Measurements from ENCODE around the gene DAB2IP. TPM values are rescaled to one million over a fixed set of nuclear protein-coding genes. Genes with fewer than 3 reads are reported as not detected.

DAB2IP gene
- total and polyA plus RNA-seq, 2 donors (not counting 1 experiment from before 2014, with no cell fraction given), result 14.6 to 16.5 TPM

- Histone ChIP-seq H3K4me1 (ENCODE audit: control insufficient read depth, extremely low read depth, insufficient read depth, low read length) (no peaks in the 10 kb centered on the region), H3K4me2 (ENCODE audit: extremely low read depth, insufficient read depth, low read length) (no peak overlapping the region), H3K79me2 (ENCODE audit: control insufficient read depth, insufficient read depth, low read length) (no peaks in the 10 kb centered on the region), H3K36me3 (ENCODE audit: control insufficient read depth, insufficient read depth, low read length) (no peaks in the 10 kb centered on the region), H3K4me3 (replicated peaks in 1 of 4; ENCODE audit: control extremely low read depth in 1 of 4, insufficient read depth in 1 of 4, low read depth in 3 of 4, low read length in 4 of 4) (no peak overlapping the region), H3K9me3 (ENCODE audit: control insufficient read depth, insufficient read depth, low read depth, low read length) (no peaks in the 10 kb centered on the region), H2AFZ (ENCODE audit: low read length) (no peak overlapping the region), H4K20me1 (ENCODE audit: control insufficient read depth, extremely low read depth, insufficient read depth, low read length) (no peaks in the 10 kb centered on the region), H3K27ac (ENCODE audit: insufficient read depth, low read length) (no peak overlapping the region), H3K27me3 (ENCODE audit: control insufficient read depth, insufficient read depth, low read length) (no peaks in the 10 kb centered on the region), H3K9ac (ENCODE audit: insufficient read depth, low read length) (no peak overlapping the region)
- TF ChIP-seq CTCF (conservative IDR thresholded peaks at IDR 0.05 in 1 of 2, IDR thresholded peaks at IDR 0.05 in 1 of 2; ENCODE audit: low read depth in 1 of 2, low read length in 2 of 2) (no peak), EZH2 (IDR thresholded peaks at IDR 0.05; ENCODE audit: low read length, missing control alignments) (no peak)
- no peak for DNase-seq (ENCODE audit: low read depth in 2 of 2)
Observed at GRCh38 chr9:121631115-121631514, 20.3 kb upstream of the DAB2IP start.

- no peaks in the 10 kb centered on the region for H3K79me2 ChIP-seq (ENCODE audit: control insufficient read depth, insufficient read depth, low read length)
- H3K4me3 ChIP-seq (replicated peaks in 1 of 4; ENCODE audit: control extremely low read depth in 1 of 4, insufficient read depth in 1 of 4, low read depth in 3 of 4, low read length in 4 of 4), result no peak overlapping the region
- no peak overlapping the region for H3K4me2 ChIP-seq (ENCODE audit: extremely low read depth, insufficient read depth, low read length)
- no peaks in the 10 kb centered on the region for H3K36me3 ChIP-seq (ENCODE audit: control insufficient read depth, insufficient read depth, low read length)
- H3K27ac ChIP-seq (ENCODE audit: insufficient read depth, low read length), result no peak overlapping the region
- peaks cover 4% of the 10 kb centered on the region for H3K4me1 ChIP-seq (ENCODE audit: control insufficient read depth, extremely low read depth, insufficient read depth, low read length)
- H3K27me3 ChIP-seq (ENCODE audit: control insufficient read depth, insufficient read depth, low read length), result no peaks in the 10 kb centered on the region
- no peak overlapping the region for H2AFZ ChIP-seq (ENCODE audit: low read length)
- TF ChIP-seq CTCF (conservative IDR thresholded peaks at IDR 0.05 in 1 of 2, IDR thresholded peaks at IDR 0.05 in 1 of 2; ENCODE audit: low read depth in 1 of 2, low read length in 2 of 2) (no peak), EZH2 (IDR thresholded peaks at IDR 0.05; ENCODE audit: low read length, missing control alignments) (no peak)
- H3K9ac ChIP-seq (ENCODE audit: insufficient read depth, low read length), result no peak overlapping the region
- H3K9me3 ChIP-seq (ENCODE audit: control insufficient read depth, insufficient read depth, low read depth, low read length), result no peaks in the 10 kb centered on the region
- DNase-seq (ENCODE audit: low read depth in 2 of 2), result no peak
- H4K20me1 ChIP-seq (ENCODE audit: control insufficient read depth, extremely low read depth, insufficient read depth, low read length), result no peaks in the 10 kb centered on the region
Observed at GRCh38 chr9:121631978-121632418, 19.4 kb upstream of the DAB2IP start.

DNA sequence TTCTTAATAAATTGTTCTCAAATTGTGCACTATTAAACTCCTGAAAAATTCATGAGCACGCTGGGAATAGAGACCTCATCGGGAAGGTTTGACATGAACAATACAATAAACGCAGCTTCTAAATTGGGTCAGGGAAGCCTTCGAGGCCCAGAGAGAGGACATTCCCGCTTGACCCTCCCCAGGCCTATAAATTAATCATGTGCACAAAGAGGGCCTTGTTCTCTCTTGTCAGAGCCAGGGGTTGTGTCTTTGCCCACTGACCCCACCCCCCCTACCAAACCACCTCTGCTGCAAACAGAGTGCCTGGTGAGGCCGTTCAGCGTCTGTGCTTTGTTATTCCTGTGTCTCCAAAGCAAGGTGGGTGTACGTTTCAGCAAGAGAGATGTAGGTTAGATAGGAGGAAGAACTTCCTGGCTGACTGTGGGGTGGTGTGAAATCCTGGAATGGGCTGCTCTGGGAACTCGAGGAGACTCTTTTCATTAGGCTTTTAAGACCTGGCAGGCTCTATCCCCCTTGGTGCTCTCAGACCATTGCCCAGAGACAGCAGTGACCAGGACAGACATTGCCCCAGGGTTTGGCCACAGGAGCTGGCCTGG is 18.2 kb upstream of the DAB2IP start:
- Histone ChIP-seq H3K27ac (ENCODE audit: insufficient read depth, low read length) (no peak overlapping the region), H4K20me1 (ENCODE audit: control insufficient read depth, extremely low read depth, insufficient read depth, low read length) (no peaks in the 10 kb centered on the region), H3K9me3 (ENCODE audit: control insufficient read depth, insufficient read depth, low read depth, low read length) (no peaks in the 10 kb centered on the region), H2AFZ (ENCODE audit: low read length) (no peak overlapping the region), H3K4me3 (replicated peaks in 1 of 4; ENCODE audit: control extremely low read depth in 1 of 4, insufficient read depth in 1 of 4, low read depth in 3 of 4, low read length in 4 of 4) (no peak overlapping the region), H3K4me1 (ENCODE audit: control insufficient read depth, extremely low read depth, insufficient read depth, low read length) (peaks cover 11% of the 10 kb centered on the region), H3K36me3 (ENCODE audit: control insufficient read depth, insufficient read depth, low read length) (no peaks in the 10 kb centered on the region), H3K9ac (ENCODE audit: insufficient read depth, low read length) (no peak overlapping the region), H3K27me3 (ENCODE audit: control insufficient read depth, insufficient read depth, low read length) (no peaks in the 10 kb centered on the region), H3K4me2 (ENCODE audit: extremely low read depth, insufficient read depth, low read length) (no peak overlapping the region), H3K79me2 (ENCODE audit: control insufficient read depth, insufficient read depth, low read length) (no peaks in the 10 kb centered on the region)
- TF ChIP-seq CTCF (conservative IDR thresholded peaks at IDR 0.05 in 1 of 2, IDR thresholded peaks at IDR 0.05 in 1 of 2; ENCODE audit: low read depth in 1 of 2, low read length in 2 of 2) (no peak), EZH2 (IDR thresholded peaks at IDR 0.05; ENCODE audit: low read length, missing control alignments) (no peak)
- no peak for DNase-seq (ENCODE audit: low read depth in 2 of 2)
